Measurements from ENCODE around the gene WDR12.

DNA sequence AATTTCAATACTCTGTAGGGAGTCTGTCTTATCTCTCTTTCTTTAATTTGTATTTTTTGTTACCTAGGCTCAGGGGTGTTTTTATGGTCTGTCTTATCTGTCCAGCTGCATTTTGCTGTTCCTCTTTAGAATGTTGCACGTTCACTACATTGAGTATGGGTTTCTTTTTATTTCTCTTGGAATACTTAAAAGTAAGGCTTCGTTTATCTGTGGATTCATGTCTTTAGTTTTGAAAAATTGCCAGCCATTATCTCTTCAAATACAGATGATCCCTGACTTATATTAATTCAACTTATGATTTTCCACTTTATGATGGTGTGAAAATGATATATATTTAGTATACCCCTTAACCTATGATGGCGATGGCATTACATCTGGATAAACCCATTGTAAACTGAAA lies 27.5 kb upstream of the WDR12 start:
- TF ChIP-seq POLR2AphosphoS5 (IDR thresholded peaks at IDR 0.05; ENCODE audit: low read depth, low read length) (no peak), RAD21 (IDR thresholded peaks at IDR 0.05; ENCODE audit: low read depth) (no peak), POLR2A (IDR thresholded peaks at IDR 0.05; ENCODE audit: borderline replicate concordance, extremely low read depth, insufficient read depth, insufficient read length) (no peak), SIN3A (IDR thresholded peaks at IDR 0.05; ENCODE audit: low read depth) (no peak), YY1 (IDR thresholded peaks at IDR 0.05; ENCODE audit: extremely low read depth, insufficient replicate concordance, low read depth, low read length) (no peak), JUND (IDR thresholded peaks at IDR 0.05) (no peak), CEBPB (IDR thresholded peaks at IDR 0.05; ENCODE audit: low read depth) (no peak), ZNF274 (IDR thresholded peaks at IDR 0.05; ENCODE audit: low read depth, low read length) (no peak), EZH2 (IDR thresholded peaks at IDR 0.05) (no peak), REST (IDR thresholded peaks at IDR 0.05; ENCODE audit: low read depth) (no peak), TCF7L2 (IDR thresholded peaks at IDR 0.05; ENCODE audit: borderline replicate concordance, extremely low read depth, insufficient read depth, insufficient read length) (no peak), EGR1 (IDR thresholded peaks at IDR 0.05; ENCODE audit: low read depth) (no peak)
- TF ChIP-seq, protein P1, sequence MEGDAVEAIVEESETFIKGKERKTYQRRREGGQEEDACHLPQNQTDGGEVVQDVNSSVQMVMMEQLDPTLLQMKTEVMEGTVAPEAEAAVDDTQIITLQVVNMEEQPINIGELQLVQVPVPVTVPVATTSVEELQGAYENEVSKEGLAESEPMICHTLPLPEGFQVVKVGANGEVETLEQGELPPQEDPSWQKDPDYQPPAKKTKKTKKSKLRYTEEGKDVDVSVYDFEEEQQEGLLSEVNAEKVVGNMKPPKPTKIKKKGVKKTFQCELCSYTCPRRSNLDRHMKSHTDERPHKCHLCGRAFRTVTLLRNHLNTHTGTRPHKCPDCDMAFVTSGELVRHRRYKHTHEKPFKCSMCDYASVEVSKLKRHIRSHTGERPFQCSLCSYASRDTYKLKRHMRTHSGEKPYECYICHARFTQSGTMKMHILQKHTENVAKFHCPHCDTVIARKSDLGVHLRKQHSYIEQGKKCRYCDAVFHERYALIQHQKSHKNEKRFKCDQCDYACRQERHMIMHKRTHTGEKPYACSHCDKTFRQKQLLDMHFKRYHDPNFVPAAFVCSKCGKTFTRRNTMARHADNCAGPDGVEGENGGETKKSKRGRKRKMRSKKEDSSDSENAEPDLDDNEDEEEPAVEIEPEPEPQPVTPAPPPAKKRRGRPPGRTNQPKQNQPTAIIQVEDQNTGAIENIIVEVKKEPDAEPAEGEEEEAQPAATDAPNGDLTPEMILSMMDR (IDR thresholded peaks at IDR 0.05 in 2 of 3, conservative IDR thresholded peaks at IDR 0.05 in 1 of 3; ENCODE audit: borderline replicate concordance in 1 of 3, insufficient read depth in 1 of 3, low read depth in 2 of 3, low read length in 2 of 3), result no peak
- TF ChIP-seq, protein P2, sequence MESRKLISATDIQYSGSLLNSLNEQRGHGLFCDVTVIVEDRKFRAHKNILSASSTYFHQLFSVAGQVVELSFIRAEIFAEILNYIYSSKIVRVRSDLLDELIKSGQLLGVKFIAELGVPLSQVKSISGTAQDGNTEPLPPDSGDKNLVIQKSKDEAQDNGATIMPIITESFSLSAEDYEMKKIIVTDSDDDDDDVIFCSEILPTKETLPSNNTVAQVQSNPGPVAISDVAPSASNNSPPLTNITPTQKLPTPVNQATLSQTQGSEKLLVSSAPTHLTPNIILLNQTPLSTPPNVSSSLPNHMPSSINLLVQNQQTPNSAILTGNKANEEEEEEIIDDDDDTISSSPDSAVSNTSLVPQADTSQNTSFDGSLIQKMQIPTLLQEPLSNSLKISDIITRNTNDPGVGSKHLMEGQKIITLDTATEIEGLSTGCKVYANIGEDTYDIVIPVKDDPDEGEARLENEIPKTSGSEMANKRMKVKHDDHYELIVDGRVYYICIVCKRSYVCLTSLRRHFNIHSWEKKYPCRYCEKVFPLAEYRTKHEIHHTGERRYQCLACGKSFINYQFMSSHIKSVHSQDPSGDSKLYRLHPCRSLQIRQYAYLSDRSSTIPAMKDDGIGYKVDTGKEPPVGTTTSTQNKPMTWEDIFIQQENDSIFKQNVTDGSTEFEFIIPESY (IDR thresholded peaks at IDR 0.05; ENCODE audit: extremely low read depth, insufficient replicate concordance, low read length), result no peak

Measured in HCT116 (cell line).